WI38 (cell line): Measurements from ENCODE around the gene SCARB1.

Source experiments
- H3K4me3 ChIP-seq: 2 replicates; pipeline ENCODE4 v1.5.1; 2011; ENCODE audit warnings: low read depth, mild to moderate bottlenecking, control low read depth, low read length
- CTCF ChIP-seq: IDR thresholded peaks from 2 replicates; pipeline ENCODE4 v1.5.1; 2012; ENCODE audit warnings: low read depth, mild to moderate bottlenecking, control low read depth, low read length

SCARB1 gene

GRCh38 chr12:124752437-124753227 lies 111.0 kb downstream of the SCARB1 start:
- no peak overlapping the region for H3K4me3 ChIP-seq
- no peak for TF ChIP-seq CTCF

GRCh38 chr12:124751654-124752355 lies 111.9 kb downstream of the SCARB1 start:
- H3K4me3 ChIP-seq: no peak overlapping the region
- TF ChIP-seq CTCF: no peak

GRCh38 chr12:124750787-124751471 lies 112.7 kb downstream of the SCARB1 start:
- no peak overlapping the region for H3K4me3 ChIP-seq
- no peak for TF ChIP-seq CTCF

- H3K4me3 ChIP-seq: no peak overlapping the region
- TF ChIP-seq CTCF: no peak
Measured at GRCh38 chr12:124750149-124750656, 113.5 kb downstream of the SCARB1 start.

GRCh38 chr12:124749725-124750124 lies 113.9 kb downstream of the SCARB1 start:
- no peak for TF ChIP-seq CTCF
- no peak overlapping the region for H3K4me3 ChIP-seq

- H3K4me3 ChIP-seq: no peak overlapping the region
- TF ChIP-seq CTCF: no peak
Measured at GRCh38 chr12:124747426-124748161, 116.1 kb downstream of the SCARB1 start.
